Esophagus muscularis mucosa (tissue), 4 donors: ENCODE measurements around the gene SPACA7.

ENCODE experiments used
- CTCF ChIP-seq, 3 experiments: fragments of 200-600 bp in 2 of 3; fragments of 450-650 bp in 1 of 3; sonication (generic) in 2 of 3; IDR thresholded peaks; one replicate each; pipeline ENCODE4 v1.5.1; 2017 to 2019; ENCODE audit warnings: antibody characterized with exemption in 3 of 3, mild to moderate bottlenecking in 2 of 3, moderate library complexity in 1 of 3
- EP300 ChIP-seq: sonication (generic); formaldehyde crosslinking; IDR thresholded peaks from one replicate; pipeline ENCODE4 v1.6.1; 2017; ENCODE audit warnings: antibody characterized with exemption
- POLR2A ChIP-seq: fragments of 450-650 bp; IDR thresholded peaks from one replicate; pipeline ENCODE4 v1.6.1; 2017; ENCODE audit warnings: antibody characterized with exemption, moderate library complexity, mild to moderate bottlenecking, low read depth
- POLR2AphosphoS5 ChIP-seq, 2 donors: sonication (generic); formaldehyde crosslinking; IDR thresholded peaks; one replicate each; pipeline ENCODE4 v1.6.1; 2017; ENCODE audit warnings: antibody characterized with exemption in 2 of 2

GRCh38 chr13:112444416-112445399, 68.6 kb downstream of the SPACA7 start:
- TF ChIP-seq CTCF (IDR thresholded peaks at IDR 0.05): no peak
- TF ChIP-seq POLR2AphosphoS5 (IDR thresholded peaks at IDR 0.05): no peak
- no peak for TF ChIP-seq EP300
- TF ChIP-seq POLR2A: no peak
